ENCODE data around the gene ZIM2. TPM values are rescaled to one million over a fixed set of nuclear protein-coding genes. Genes with fewer than 3 reads are reported as not detected.

ZIM2 gene
- total RNA-seq, 2 experiments from 2014 or later, result not detected

DNA sequence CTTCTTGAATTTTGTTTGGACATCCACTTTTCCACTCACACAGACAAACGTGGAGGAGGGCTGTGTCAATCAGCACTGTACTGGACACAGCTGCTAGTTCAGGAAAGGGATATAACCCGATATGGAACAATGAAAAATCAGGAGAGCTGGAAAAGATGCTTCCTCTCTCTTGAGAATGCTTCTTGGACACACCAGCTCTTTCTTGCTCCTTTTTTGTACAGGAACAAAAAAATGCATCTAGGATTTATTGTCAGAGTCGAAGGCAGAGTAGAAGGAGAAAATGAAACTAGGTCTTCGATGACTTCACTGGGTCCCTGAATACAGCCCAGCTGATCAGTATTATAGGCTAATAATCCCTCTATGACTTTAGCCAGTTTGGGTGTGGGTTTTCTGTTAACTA lies 62.2 kb downstream of the ZIM2 start:
- Mint-ChIP-seq H3K27me3 (no peaks in the 10 kb centered on the region), H3K27ac (no peak overlapping the region), H3K9me3 (peaks cover 33% of the 10 kb centered on the region), H3K4me3 (no peak overlapping the region), H3K4me1 (no peaks in the 10 kb centered on the region), H3K36me3 (peaks cover 2% of the 10 kb centered on the region)
- no peak for DNase-seq

DNA sequence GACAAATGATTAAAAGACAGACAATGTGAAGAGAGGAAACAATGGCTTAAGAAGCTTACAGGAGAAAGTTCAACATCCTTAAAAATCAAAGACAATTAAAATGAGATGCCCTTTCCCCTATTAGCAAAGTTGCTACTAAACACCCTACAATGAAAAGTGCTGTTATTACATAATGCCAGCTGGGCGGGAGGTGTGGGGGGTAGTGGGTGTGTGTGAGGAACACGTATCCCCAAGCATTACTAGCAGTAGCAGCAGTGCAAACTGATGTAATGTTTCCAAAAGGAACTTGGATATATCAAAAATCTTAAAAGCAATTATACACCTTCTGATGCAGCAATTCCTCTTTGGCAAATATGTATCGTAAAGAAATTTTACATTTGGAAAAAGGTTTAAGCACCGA lies 70.9 kb downstream of the ZIM2 start:
- no peak overlapping the region for H3K4me3 Mint-ChIP-seq
- H3K4me1 Mint-ChIP-seq, result peaks cover 6% of the 10 kb centered on the region
- H3K9me3 Mint-ChIP-seq, result peaks cover 25% of the 10 kb centered on the region
- peaks cover 18% of the 10 kb centered on the region for H3K36me3 Mint-ChIP-seq
- DNase-seq, result no peak
- H3K27ac Mint-ChIP-seq, result no peak overlapping the region
- H3K27me3 Mint-ChIP-seq, result peaks cover 10% of the 10 kb centered on the region

DNA sequence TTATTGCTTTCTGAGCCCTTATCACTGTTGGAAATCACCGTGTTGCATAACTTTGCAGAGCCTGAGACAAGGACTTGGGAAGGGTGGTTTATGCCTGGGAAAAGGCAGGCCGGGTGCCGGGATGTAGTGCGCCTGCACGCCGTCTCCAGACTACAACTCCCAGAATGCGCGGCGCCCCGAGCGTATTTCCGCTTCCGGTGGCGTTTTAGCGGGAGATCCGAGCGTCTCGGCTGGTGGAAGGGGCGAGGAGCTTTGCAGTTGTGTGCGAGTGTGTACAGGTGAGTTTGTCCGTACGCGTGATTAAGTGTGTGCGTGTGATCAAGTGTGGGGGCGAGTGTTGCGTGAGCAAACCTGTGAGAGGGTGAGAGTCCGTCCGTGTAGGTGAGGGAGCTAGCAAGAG lies 75.4 kb downstream of the ZIM2 start:
- peaks cover 6% of the 10 kb centered on the region for H3K4me1 Mint-ChIP-seq
- no peak overlapping the region for H3K27ac Mint-ChIP-seq
- H3K27me3 Mint-ChIP-seq, result peaks cover 13% of the 10 kb centered on the region
- H3K4me3 Mint-ChIP-seq, result peak overlapping the region; percentile 69
- H3K9me3 Mint-ChIP-seq, result peaks cover 31% of the 10 kb centered on the region
- peaks cover 21% of the 10 kb centered on the region for H3K36me3 Mint-ChIP-seq
- peak; percentile 58 for DNase-seq

DNA sequence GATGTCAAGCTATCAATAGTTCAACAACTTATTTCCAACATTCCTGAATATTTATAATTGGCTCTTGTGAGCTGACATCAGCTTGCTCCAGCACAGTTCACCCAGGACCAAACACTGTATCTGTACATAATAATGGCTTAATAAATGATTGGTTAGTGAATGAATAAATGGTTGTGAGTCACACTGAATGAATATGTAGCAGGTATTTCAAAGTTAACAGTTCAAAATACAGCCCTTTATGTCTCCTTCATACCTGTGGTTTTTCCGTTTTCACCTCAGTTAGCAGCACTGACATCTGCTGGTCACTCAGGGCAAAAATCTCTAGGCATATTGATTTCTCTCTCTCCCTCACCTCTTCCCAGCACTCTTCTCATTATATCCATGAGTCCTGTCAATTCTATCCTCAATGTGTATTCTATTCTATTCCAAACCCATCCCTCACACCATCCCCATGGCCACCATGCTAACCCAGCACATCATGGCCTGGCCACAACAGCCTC lies 76.3 kb downstream of the ZIM2 start:
- peaks cover 38% of the 10 kb centered on the region for H3K9me3 Mint-ChIP-seq
- H3K36me3 Mint-ChIP-seq, result peaks cover 21% of the 10 kb centered on the region
- H3K27ac Mint-ChIP-seq, result no peak overlapping the region
- H3K4me1 Mint-ChIP-seq, result peaks cover 6% of the 10 kb centered on the region
- no peak for DNase-seq
- no peak overlapping the region for H3K4me3 Mint-ChIP-seq
- peaks cover 13% of the 10 kb centered on the region for H3K27me3 Mint-ChIP-seq

DNA sequence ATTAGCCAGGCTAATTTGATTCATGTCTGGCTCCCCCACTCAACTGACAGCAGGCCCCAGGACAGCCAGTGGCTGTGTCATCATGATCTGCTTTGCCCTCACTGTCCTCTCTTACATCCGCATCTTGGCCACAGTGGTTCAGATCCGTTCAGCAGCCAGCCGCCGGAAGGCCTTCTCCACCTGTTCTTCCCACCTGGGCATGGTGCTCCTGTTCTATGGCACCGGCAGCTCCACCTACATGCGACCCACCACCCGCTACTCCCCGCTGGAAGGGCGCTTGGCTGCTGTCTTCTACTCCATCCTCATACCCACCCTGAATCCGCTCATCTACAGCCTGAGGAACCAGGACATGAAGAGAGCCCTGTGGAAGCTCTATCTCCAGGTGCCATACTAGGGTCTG lies 79.7 kb downstream of the ZIM2 start:
- Mint-ChIP-seq H3K4me3 (no peak overlapping the region), H3K27me3 (peaks cover 13% of the 10 kb centered on the region), H3K27ac (no peak overlapping the region), H3K4me1 (peaks cover 6% of the 10 kb centered on the region), H3K36me3 (peaks cover 20% of the 10 kb centered on the region), H3K9me3 (peaks cover 48% of the 10 kb centered on the region)
- no peak for DNase-seq

DNA sequence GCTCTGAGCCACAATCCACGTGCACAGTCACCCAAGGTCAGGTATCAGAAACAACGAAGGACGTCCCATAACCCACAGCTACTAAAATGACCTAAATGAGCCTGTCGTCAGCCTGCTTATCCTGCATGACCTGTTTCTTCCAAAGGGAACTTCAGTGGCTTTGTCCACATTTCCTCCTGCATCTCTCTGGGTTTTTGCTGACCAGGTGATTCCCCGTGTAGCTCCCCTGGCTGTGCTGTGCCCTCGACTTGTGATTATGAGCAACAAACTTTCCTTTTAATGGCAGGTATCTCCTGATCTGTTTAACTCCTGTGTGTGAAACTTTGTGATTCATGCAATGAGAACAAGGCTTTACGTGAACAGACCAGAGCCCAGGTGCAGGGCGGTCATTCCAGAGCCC lies 81.0 kb downstream of the ZIM2 start:
- Mint-ChIP-seq H3K9me3 (peaks cover 45% of the 10 kb centered on the region), H3K36me3 (peaks cover 7% of the 10 kb centered on the region), H3K27me3 (peaks cover 2% of the 10 kb centered on the region), H3K4me3 (no peak overlapping the region), H3K4me1 (no peaks in the 10 kb centered on the region), H3K27ac (no peak overlapping the region)
- DNase-seq, result no peak

DNA sequence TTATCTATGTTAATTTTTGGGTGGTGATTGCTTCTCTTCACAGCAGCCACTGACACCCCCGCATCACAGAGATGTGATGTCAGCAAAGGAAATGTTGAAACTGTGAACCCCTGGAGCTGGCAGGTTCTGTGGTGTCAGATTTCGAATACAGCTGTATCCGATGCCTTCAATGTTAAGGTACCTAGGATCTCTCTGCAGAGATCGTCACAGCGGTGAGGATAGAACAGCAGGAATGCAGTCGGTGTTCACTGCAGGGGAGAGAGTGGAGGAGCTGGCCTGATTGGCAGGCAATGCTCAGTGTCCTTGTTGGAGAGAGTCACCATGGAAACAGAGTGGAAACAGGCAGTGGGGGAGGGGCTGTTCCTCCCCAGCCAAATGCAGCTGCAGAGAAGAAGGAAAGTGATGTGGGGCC lies 89.4 kb downstream of the ZIM2 start:
- Mint-ChIP-seq H3K27me3 (no peaks in the 10 kb centered on the region), H3K36me3 (peaks cover 2% of the 10 kb centered on the region), H3K27ac (no peak overlapping the region), H3K4me1 (no peaks in the 10 kb centered on the region), H3K9me3 (peaks cover 39% of the 10 kb centered on the region), H3K4me3 (no peak overlapping the region)
- no peak for DNase-seq

DNA sequence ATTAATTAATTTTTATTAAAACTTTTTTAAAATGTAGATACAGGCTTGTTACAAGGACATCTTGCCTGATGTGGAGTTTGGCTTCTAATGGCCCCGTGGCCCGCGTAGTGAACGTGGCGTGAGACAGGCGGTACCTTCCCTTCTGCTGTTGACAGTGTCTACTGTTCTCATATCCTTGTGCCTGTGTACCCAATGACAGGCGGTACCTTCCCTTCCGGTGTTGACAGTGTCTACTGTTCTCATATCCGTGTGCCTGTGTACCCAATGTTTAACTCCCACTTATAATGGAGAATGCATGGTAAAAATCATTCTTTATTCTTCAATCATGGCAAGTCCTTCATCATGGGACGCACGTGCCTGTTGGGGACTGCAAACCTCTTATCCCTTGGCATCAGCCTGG lies 89.9 kb downstream of the ZIM2 start:
- H3K9me3 Mint-ChIP-seq, result peaks cover 41% of the 10 kb centered on the region
- no peak overlapping the region for H3K4me3 Mint-ChIP-seq
- H3K4me1 Mint-ChIP-seq, result no peaks in the 10 kb centered on the region
- H3K36me3 Mint-ChIP-seq, result peaks cover 2% of the 10 kb centered on the region
- no peaks in the 10 kb centered on the region for H3K27me3 Mint-ChIP-seq
- no peak overlapping the region for H3K27ac Mint-ChIP-seq
- no peak for DNase-seq

DNA sequence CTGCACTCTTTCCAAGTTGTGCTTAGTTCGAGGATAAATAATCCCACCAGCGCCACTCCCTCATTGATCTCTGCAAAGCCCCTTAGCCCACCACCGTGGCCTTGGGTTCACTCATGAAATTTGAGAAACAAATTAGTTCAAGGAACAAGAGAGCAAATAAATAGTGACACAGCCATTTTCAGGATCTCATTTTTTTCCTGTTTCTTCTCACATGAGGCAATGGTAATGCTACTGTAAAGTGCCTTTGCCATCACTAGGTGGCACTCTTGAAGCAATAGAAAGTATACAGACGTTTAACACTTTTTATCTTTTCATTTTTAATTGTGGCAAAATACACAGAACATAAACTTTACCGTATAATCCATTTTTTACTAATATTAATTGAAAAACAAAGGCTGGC lies 92.1 kb downstream of the ZIM2 start:
- no peak overlapping the region for H3K27ac Mint-ChIP-seq
- H3K4me3 Mint-ChIP-seq, result no peak overlapping the region
- peaks cover 44% of the 10 kb centered on the region for H3K9me3 Mint-ChIP-seq
- DNase-seq, result no peak
- peaks cover 7% of the 10 kb centered on the region for H3K36me3 Mint-ChIP-seq
- H3K4me1 Mint-ChIP-seq, result no peaks in the 10 kb centered on the region
- H3K27me3 Mint-ChIP-seq, result no peaks in the 10 kb centered on the region

DNA sequence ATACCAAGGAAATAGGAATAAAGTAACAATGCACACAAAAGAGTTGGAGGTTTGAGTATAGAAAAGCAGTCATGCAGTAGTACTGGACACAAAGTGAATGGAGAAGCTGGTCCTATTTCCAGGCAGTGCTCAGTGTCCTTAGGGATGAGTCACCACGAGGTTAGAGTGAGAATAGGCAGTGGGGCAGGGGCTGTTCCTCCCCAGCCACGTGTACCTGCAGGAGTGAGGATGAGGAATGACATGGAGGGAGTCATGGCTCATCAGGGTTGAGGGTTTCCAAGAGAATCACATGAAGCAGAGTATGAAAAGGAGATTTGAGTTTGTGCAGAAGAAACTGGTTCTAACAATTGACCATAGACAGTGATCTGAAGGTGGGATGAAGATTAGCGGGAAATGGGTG lies 94.2 kb downstream of the ZIM2 start:
- no peaks in the 10 kb centered on the region for H3K4me1 Mint-ChIP-seq
- H3K27ac Mint-ChIP-seq, result no peak overlapping the region
- no peaks in the 10 kb centered on the region for H3K27me3 Mint-ChIP-seq
- no peak for DNase-seq
- H3K36me3 Mint-ChIP-seq, result peaks cover 11% of the 10 kb centered on the region
- no peak overlapping the region for H3K4me3 Mint-ChIP-seq
- peaks cover 42% of the 10 kb centered on the region for H3K9me3 Mint-ChIP-seq

DNA sequence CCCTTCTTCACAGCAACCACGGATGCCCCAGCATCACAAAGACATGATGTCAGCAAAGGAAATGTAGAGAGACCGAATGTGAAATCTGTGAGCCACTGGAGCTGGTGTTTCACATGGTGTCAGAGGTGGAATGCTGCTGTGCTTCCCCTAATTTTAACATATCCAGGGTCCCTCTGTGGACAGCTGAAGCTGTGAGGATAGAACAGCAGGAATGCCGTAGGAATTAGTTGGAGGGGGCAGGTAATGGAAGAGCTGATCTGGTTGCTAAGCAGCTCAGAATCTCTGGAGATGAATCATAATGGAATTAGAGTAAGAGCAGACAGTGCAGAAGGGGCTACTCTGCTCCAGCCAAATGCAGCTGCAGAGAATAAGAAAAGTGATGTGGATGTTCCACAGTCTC lies 100.0 kb downstream of the ZIM2 start:
- no peaks in the 10 kb centered on the region for H3K27me3 Mint-ChIP-seq
- peaks cover 28% of the 10 kb centered on the region for H3K9me3 Mint-ChIP-seq
- no peak for DNase-seq
- no peaks in the 10 kb centered on the region for H3K4me1 Mint-ChIP-seq
- H3K36me3 Mint-ChIP-seq, result peaks cover 18% of the 10 kb centered on the region
- H3K4me3 Mint-ChIP-seq, result no peak overlapping the region
- no peak overlapping the region for H3K27ac Mint-ChIP-seq

DNA sequence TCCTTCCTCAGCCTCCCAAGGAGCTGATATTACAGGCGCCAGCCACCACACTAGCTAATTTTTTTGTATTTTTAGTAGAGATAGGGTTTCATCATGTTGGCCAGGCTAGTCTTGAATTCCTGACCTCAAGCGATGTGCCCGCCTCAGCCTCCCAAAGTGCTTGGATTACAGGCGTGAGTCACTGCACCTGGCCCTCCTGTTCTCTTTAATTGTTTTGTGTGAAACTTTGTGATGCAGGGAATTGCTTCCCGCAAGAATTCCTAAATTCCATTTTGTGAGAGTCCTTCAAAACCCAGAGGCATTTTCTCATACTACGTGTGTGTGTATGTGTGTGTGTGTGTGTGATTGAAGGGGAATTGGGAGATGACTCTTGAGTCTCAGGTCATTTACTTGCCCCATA lies 104.0 kb downstream of the ZIM2 start:
- Mint-ChIP-seq H3K4me1 (no peaks in the 10 kb centered on the region), H3K9me3 (peaks cover 42% of the 10 kb centered on the region), H3K27ac (no peak overlapping the region), H3K27me3 (no peaks in the 10 kb centered on the region), H3K36me3 (peaks cover 11% of the 10 kb centered on the region), H3K4me3 (no peak overlapping the region)
- no peak for DNase-seq

DNA sequence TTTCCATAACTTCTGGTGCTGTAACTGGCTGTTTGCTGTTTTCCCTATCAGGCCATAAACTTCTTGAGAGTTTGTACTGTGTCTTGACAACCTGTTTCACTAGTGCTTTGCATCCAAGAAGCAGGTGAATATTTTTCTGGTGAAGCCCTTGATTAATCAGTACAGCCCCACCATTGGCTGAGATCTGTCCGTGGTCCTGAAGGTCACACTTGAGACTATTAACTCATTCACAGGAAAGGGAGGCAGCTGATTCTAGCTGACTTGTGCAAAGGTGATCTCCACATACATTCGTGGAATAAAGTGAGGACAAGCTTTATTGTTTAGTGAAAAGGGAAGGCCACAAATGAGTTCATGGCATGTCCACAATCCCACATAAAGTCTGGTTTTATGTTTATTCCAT lies 107.5 kb downstream of the ZIM2 start:
- DNase-seq, result no peak
- Mint-ChIP-seq H3K36me3 (peaks cover 10% of the 10 kb centered on the region), H3K27me3 (no peaks in the 10 kb centered on the region), H3K4me1 (no peaks in the 10 kb centered on the region), H3K27ac (no peak overlapping the region), H3K9me3 (peaks cover 48% of the 10 kb centered on the region), H3K4me3 (no peak overlapping the region)

DNA sequence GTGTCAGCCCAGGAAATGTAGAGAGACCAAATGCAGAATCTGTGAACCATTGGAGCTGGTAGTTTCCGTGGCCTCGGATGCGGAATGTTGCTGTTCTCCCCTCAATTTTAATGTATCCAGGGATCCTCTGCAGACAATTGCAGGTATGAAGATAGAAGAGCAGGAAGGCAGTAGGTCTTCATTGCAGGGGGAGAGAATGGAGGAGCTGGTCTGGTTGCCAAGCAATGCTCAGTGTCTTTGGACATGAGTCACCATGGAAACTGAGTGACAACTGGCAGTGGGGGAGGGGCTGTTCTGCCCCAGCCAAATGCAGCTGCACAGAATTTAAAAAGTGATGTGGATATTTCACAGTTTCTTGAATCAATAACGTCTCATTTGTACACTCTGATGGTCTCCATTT lies 112.8 kb downstream of the ZIM2 start:
- H3K9me3 Mint-ChIP-seq, result peaks cover 43% of the 10 kb centered on the region
- H3K4me1 Mint-ChIP-seq, result no peaks in the 10 kb centered on the region
- H3K27ac Mint-ChIP-seq, result no peak overlapping the region
- H3K27me3 Mint-ChIP-seq, result no peaks in the 10 kb centered on the region
- H3K4me3 Mint-ChIP-seq, result no peak overlapping the region
- peaks cover 17% of the 10 kb centered on the region for H3K36me3 Mint-ChIP-seq
- no peak for DNase-seq

DNA sequence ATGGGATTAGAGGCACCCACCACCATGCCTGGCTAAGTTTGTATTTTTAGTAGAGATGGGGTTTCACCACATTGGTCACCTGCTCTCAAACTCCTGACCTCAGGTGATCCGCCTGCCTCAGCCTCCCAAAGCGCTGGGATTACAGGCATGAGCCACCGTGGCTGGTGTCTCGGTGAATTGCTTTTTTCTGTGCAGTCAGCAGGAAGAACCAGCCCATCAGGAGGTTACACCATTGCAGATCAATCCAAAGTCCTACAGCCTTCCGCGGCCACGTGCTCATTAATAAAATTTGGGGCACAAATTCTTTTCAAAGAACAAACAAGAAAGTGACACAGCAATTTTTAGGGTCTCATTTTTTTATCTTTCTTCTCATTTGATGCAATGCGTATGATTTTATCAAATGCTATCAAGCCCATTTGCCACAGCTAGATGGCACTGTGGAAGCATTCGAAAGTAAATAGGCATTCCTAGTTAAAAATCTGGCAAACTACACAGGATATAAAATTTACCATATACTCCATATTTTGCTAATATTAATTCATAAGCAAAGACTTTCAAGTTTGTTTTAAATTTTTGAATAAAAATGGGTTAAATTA lies 114.6 kb downstream of the ZIM2 start:
- H3K27me3 Mint-ChIP-seq, result no peaks in the 10 kb centered on the region
- no peak overlapping the region for H3K4me3 Mint-ChIP-seq
- peaks cover 19% of the 10 kb centered on the region for H3K36me3 Mint-ChIP-seq
- H3K4me1 Mint-ChIP-seq, result no peaks in the 10 kb centered on the region
- H3K9me3 Mint-ChIP-seq, result peaks cover 38% of the 10 kb centered on the region
- DNase-seq, result no peak
- no peak overlapping the region for H3K27ac Mint-ChIP-seq

Data from activated naive CD8-positive, alpha-beta T cell treated with anti-CD3 and anti-CD28 coated beads for 36 hours (primary cell).